Astrocyte (in vitro differentiated cells and primary cell): ENCODE measurements around the gene DDIT4L. TPM values are rescaled to one million over a fixed set of nuclear protein-coding genes. Genes with fewer than 3 reads are reported as not detected.

Experiments
- DNase-seq: peaks from one replicate; pipeline ENCODE4 v3.0.0-alpha.2; 2010; ENCODE audit warnings: low read depth
- FAIRE-seq: peaks from 2 replicates; lab custom pipeline; 2011; peaks lifted over from hg19 to GRCh38; lab: Jason Lieb, UNC
- H2AFZ ChIP-seq: 2 replicates; pipeline ENCODE4 v1.6.0; 2012; ENCODE audit warnings: low read depth, low read length, inconsistent platforms
- H3K27ac ChIP-seq: 2 replicates; pipeline ENCODE4 v1.5.1; 2011; ENCODE audit warnings: low read depth, low read length, inconsistent platforms
- H3K27me3 ChIP-seq: 2 replicates; pipeline ENCODE4 v1.6.0; 2011; ENCODE audit warnings: low read length, inconsistent platforms; ENCODE audit not compliant: insufficient read depth
- H3K36me3 ChIP-seq: 2 replicates; pipeline ENCODE4 v1.5.1; 2011; ENCODE audit warnings: low read length, inconsistent platforms; ENCODE audit not compliant: insufficient read depth
- H3K4me1 ChIP-seq: 2 replicates; pipeline ENCODE4 v1.5.1; 2011; ENCODE audit warnings: low read length, inconsistent platforms; ENCODE audit not compliant: insufficient read depth
- H3K4me2 ChIP-seq: 2 replicates; pipeline ENCODE4 v1.6.0; 2012; ENCODE audit warnings: low read length, inconsistent platforms
- H3K4me3 ChIP-seq: 2 replicates; pipeline ENCODE4 v1.5.1; 2011; ENCODE audit warnings: low read depth, mild to moderate bottlenecking, low read length, inconsistent platforms; ENCODE audit not compliant: insufficient read depth
- H3K79me2 ChIP-seq: 2 replicates; pipeline ENCODE4 v1.6.0; 2012; ENCODE audit warnings: mild to moderate bottlenecking, low read length, inconsistent platforms; ENCODE audit not compliant: insufficient read depth
- H3K9ac ChIP-seq: 2 replicates; pipeline ENCODE4 v1.6.0; 2012; ENCODE audit warnings: mild to moderate bottlenecking, low read length, inconsistent platforms
- H3K9me3 ChIP-seq: 2 replicates; pipeline ENCODE4 v1.5.1; 2012; ENCODE audit warnings: low read depth, mild to moderate bottlenecking, low read length, inconsistent platforms; ENCODE audit not compliant: insufficient read depth
- H4K20me1 ChIP-seq: 2 replicates; pipeline ENCODE4 v1.6.0; 2012; ENCODE audit warnings: low read length, inconsistent platforms; ENCODE audit not compliant: insufficient read depth
- H3K27ac Mint-ChIP-seq: one replicate; pipeline ENCODE4 v1.8.0; 2021; ENCODE audit warnings: mild to moderate bottlenecking, mixed read lengths; ENCODE audit not compliant: unreplicated experiment
- H3K27me3 Mint-ChIP-seq: one replicate; pipeline ENCODE4 v1.8.0; 2021; ENCODE audit warnings: low read depth, mixed read lengths; ENCODE audit not compliant: unreplicated experiment
- H3K36me3 Mint-ChIP-seq: one replicate; pipeline ENCODE4 v1.8.0; 2021; ENCODE audit warnings: low read depth, mixed read lengths; ENCODE audit not compliant: unreplicated experiment
- H3K4me1 Mint-ChIP-seq: one replicate; pipeline ENCODE4 v1.8.0; 2021; ENCODE audit warnings: low read depth, mixed read lengths; ENCODE audit not compliant: unreplicated experiment
- H3K4me3 Mint-ChIP-seq: one replicate; pipeline ENCODE4 v1.8.0; 2021; ENCODE audit warnings: mild to moderate bottlenecking, moderate library complexity, mixed read lengths; ENCODE audit not compliant: unreplicated experiment
- H3K9me3 Mint-ChIP-seq: one replicate; pipeline ENCODE4 v1.8.0; 2021; ENCODE audit warnings: mild to moderate bottlenecking, mixed read lengths; ENCODE audit not compliant: unreplicated experiment
- CTCF ChIP-seq: IDR thresholded peaks from 2 replicates; pipeline ENCODE4 v1.5.1; 2011; ENCODE audit warnings: low read depth, mild to moderate bottlenecking, inconsistent platforms, low read length, moderate library complexity; ENCODE audit not compliant: insufficient read depth
- EZH2 ChIP-seq: IDR thresholded peaks from 2 replicates; pipeline ENCODE4 v1.6.1; 2012; ENCODE audit warnings: mild to moderate bottlenecking, low read length, inconsistent platforms; ENCODE audit not compliant: insufficient read depth
- total RNA-seq: library from RNA; stranded (reverse); gene quantifications from 2 replicates; pipeline ENCODE4 v1.2.1, GENCODE V29; 2021

Gene DDIT4L
- total RNA-seq, 1 donor from 2014 or later = 1.5 TPM

DNA sequence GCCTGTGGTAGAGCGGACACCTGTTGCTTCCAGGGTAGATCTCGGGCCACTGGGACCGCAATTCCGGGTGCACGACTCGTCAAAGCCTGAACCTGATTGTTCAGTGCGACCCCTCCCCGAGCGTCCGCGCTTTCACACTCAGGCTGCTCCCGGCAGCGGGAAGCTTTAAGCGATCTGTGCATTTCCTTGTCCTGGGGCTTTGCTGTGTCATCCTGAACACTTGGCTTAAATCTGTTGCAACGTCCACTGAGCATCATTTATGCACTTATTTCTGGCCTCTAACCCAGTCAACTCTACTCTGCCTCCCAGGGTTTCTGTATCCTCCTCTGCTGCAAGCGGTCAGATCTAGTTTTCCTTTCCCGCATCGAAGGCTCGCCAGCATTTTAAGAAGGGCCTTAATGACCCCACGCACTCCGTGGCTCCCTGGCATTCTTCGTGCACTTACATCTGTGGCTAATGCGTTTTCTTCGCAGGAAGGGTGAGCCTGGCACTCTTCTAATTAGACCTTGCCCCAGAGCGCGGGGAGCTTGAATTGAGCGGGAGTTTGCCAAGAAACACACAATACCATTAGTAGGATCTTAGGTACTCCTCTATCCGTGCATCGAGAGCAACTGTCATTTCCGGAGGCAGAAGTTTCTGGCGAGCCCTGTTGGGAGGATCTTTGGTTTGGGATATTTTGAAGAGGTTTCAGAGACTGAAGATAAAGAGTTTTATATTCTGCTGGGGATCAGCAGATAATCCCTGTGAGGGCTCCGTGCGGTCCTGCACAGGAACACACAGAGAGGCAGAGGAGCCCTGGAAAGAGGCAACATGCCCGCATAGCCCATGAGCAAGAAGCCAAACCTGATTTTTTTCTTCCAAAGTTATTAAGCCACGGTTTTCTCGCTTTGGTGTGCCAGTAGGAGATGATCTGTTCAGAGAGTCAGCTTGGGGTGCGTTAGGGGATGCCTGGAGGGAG, 654 bp upstream of the DDIT4L start:
- Histone ChIP-seq H2AFZ (peak overlapping the region; percentile 94), H3K36me3 (no peaks in the 10 kb centered on the region), H3K4me1 (peaks cover 5% of the 10 kb centered on the region), H3K79me2 (no peaks in the 10 kb centered on the region), H3K9ac (peak overlapping the region; percentile 63), H4K20me1 (no peaks in the 10 kb centered on the region), H3K9me3 (no peaks in the 10 kb centered on the region), H3K4me3 (peak overlapping the region; percentile 70), H3K27me3 (no peaks in the 10 kb centered on the region), H3K27ac (no peak overlapping the region), H3K4me2 (peak overlapping the region; percentile 98)
- no peaks in the 10 kb centered on the region for H3K36me3 Mint-ChIP-seq
- peaks cover 2% of the 10 kb centered on the region for H3K4me1 Mint-ChIP-seq
- peaks cover 42% of the 10 kb centered on the region for H3K27me3 Mint-ChIP-seq
- peaks cover 2% of the 10 kb centered on the region for H3K9me3 Mint-ChIP-seq
- H3K27ac Mint-ChIP-seq = no peak overlapping the region
- H3K4me3 Mint-ChIP-seq = peak overlapping the region; percentile 76
- FAIRE-seq = no peak
- DNase-seq = no peak
- TF ChIP-seq EZH2 = no peak

DNA sequence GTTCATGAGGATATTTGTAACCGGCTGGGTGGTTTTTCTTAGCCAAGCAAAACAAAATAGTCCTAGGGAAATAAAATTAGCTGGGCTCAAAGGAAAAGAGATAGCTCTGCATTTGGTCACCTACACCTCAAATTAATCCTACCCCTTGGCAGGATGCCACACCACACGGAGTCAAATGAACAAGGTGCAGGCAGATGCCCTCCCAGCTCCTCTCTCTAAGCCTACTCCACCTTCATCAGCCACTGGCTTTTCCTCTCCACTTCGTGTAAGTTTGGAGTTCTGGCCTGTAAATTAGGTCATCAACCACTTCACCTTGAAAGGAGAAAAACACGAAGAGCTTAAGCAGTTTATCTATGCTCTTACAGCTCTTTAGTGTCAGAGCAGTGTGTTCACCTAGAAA, 1.4 kb downstream of the DDIT4L start:
- H3K27me3 Mint-ChIP-seq = peaks cover 41% of the 10 kb centered on the region
- Histone ChIP-seq H3K9ac (no peak overlapping the region), H2AFZ (no peak overlapping the region), H3K27ac (no peak overlapping the region), H3K79me2 (no peaks in the 10 kb centered on the region), H3K9me3 (no peaks in the 10 kb centered on the region), H3K36me3 (no peaks in the 10 kb centered on the region), H4K20me1 (no peaks in the 10 kb centered on the region), H3K27me3 (no peaks in the 10 kb centered on the region), H3K4me1 (peaks cover 5% of the 10 kb centered on the region), H3K4me2 (no peak overlapping the region), H3K4me3 (no peak overlapping the region)
- peaks cover 2% of the 10 kb centered on the region for H3K4me1 Mint-ChIP-seq
- no peak for TF ChIP-seq EZH2
- H3K9me3 Mint-ChIP-seq = no peaks in the 10 kb centered on the region
- H3K36me3 Mint-ChIP-seq = no peaks in the 10 kb centered on the region
- H3K4me3 Mint-ChIP-seq = peak overlapping the region; percentile 79
- DNase-seq (no peak), FAIRE-seq (no peak)
- H3K27ac Mint-ChIP-seq = no peak overlapping the region

GRCh38 chr4:100187781-100188180, 2.5 kb downstream of the DDIT4L start:
- Histone ChIP-seq H4K20me1 (no peaks in the 10 kb centered on the region), H3K4me3 (no peak overlapping the region), H3K4me1 (peaks cover 5% of the 10 kb centered on the region), H3K9me3 (no peaks in the 10 kb centered on the region), H2AFZ (no peak overlapping the region), H3K36me3 (no peaks in the 10 kb centered on the region), H3K79me2 (no peaks in the 10 kb centered on the region), H3K27ac (no peak overlapping the region), H3K9ac (no peak overlapping the region), H3K27me3 (no peaks in the 10 kb centered on the region), H3K4me2 (no peak overlapping the region)
- H3K4me1 Mint-ChIP-seq = peaks cover 2% of the 10 kb centered on the region
- H3K27ac Mint-ChIP-seq = no peak overlapping the region
- no peak for DNase-seq
- FAIRE-seq = no peak
- H3K36me3 Mint-ChIP-seq = no peaks in the 10 kb centered on the region
- no peak overlapping the region for H3K4me3 Mint-ChIP-seq
- H3K27me3 Mint-ChIP-seq = peaks cover 39% of the 10 kb centered on the region
- TF ChIP-seq EZH2 = no peak
- no peak for TF ChIP-seq CTCF
- no peaks in the 10 kb centered on the region for H3K9me3 Mint-ChIP-seq
